Measurements from ENCODE around the gene FOXP3. TPM values are rescaled to one million over a fixed set of nuclear protein-coding genes. Genes with fewer than 3 reads are reported as not detected.

The FOXP3 gene
- polyA plus RNA-seq, 1 of the 3 experiments (the other 2 are of a cell fraction) = 0.12 TPM

DNA sequence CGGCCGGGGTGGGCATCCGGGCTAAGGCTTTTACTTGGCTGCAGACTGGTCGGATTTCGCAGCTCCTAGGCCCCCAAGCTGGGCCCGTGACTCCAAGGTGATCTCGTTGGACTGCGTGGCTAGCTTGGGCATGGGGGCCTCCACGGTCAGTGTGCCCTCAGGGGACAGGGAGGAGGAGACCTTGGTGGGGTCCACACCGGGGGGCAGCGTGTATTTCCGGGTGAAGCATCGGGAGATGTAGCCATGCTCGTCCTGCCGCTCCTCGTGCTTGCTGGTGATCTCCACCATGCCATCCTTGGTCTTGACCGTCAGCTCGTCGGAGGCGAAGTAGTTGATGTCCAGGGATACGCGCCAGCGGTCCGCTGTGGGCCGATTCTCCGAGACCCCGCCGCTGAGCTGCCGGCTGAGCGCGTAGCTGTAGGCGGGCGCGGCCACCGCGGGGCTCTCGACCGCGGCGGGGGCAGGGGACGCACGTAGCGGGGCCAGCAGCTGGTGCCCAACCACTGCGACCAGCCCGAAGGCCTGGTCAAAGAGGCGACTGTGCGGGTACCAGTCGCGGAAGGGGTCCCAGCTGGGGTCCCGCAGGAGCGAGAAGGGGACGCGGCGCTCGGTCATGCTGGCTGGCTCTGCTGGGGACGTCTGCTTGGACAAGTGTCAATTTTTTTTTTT lies 30.5 kb downstream of the FOXP3 start:
- Histone ChIP-seq H3K27ac (ENCODE audit: low read depth in 2 of 2, low read length in 1 of 2) (no peak overlapping the region), H3K4me1 (ENCODE audit: control insufficient read depth in 1 of 2, insufficient read depth in 2 of 2, low read depth in 1 of 2, low read length in 1 of 2) (no peaks in the 10 kb centered on the region), H3K27me3 (ENCODE audit: insufficient read depth) (no peaks in the 10 kb centered on the region; the same call in 1 of the 2 replicates), H3F3A (replicated peaks; ENCODE audit: insufficient read depth) (no peaks in the 10 kb centered on the region), H3K4me2 (no peak overlapping the region), H3K36me3 (replicated peaks in 1 of 2; ENCODE audit: control insufficient read depth in 1 of 2, insufficient read depth in 2 of 2, low read length in 1 of 2) (no peaks in the 10 kb centered on the region), H3K9me2 (no peaks in the 10 kb centered on the region), H3K9me3 (no peaks in the 10 kb centered on the region), H3K4me3 (ENCODE audit: low read depth in 2 of 2, low read length in 1 of 2) (no peak overlapping the region), H2AFZ (ENCODE audit: low read depth) (no peak overlapping the region), H4K20me1 (ENCODE audit: insufficient read depth) (no peaks in the 10 kb centered on the region), H3K9ac (no peak overlapping the region), H3K79me2 (ENCODE audit: insufficient read depth) (no peaks in the 10 kb centered on the region)
- no peak for TF ChIP-seq MEF2A (IDR thresholded peaks at IDR 0.05; ENCODE audit: borderline replicate concordance, low read depth)
- POLR2A ChIA-PET = no interaction called here
- CTCF ChIA-PET = interaction anchor here (0.7 kb wide), 1 partner anchor 41 kb away, joined by 3 read pairs; no protein-coding TSS in a partner anchor
- WGBS (ENCODE audit: low lambda C conversion rate) = 54% methylated on average over 21 of the region's 56 CpGs
- no peak for DNase-seq

DNA sequence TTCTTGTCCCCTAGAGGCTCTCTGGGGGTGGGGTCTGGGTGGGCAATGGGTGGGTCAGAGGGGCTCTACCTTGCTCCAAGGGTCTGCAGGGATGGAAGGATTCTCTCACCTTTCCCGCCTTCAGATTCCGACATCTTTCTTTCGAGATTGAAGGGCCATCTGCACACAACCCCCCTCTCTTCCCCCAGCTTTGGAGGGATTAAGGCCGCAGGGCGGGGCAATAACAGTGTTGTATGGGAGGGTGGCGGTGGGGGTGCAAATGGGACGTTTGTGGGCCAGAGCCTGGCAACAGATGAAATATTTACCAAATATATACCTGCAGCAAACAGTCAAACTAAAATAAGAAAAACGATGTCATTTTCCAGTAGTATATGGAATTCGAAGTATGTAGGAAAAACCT lies 31.3 kb downstream of the FOXP3 start, which contains the start of gene CACNA1F:
Gene CACNA1F, minus strand, starts transcription at position 165 of the 400 bp plus-strand sequence. Its CDS starts 31 bp downstream, at position 134.
- H3K9me3 ChIP-seq = no peaks in the 10 kb centered on the region
- WGBS (ENCODE audit: low lambda C conversion rate) = 40% methylated on average over 9 of the region's 9 CpGs
- TF ChIP-seq, protein P1, sequence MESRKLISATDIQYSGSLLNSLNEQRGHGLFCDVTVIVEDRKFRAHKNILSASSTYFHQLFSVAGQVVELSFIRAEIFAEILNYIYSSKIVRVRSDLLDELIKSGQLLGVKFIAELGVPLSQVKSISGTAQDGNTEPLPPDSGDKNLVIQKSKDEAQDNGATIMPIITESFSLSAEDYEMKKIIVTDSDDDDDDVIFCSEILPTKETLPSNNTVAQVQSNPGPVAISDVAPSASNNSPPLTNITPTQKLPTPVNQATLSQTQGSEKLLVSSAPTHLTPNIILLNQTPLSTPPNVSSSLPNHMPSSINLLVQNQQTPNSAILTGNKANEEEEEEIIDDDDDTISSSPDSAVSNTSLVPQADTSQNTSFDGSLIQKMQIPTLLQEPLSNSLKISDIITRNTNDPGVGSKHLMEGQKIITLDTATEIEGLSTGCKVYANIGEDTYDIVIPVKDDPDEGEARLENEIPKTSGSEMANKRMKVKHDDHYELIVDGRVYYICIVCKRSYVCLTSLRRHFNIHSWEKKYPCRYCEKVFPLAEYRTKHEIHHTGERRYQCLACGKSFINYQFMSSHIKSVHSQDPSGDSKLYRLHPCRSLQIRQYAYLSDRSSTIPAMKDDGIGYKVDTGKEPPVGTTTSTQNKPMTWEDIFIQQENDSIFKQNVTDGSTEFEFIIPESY (IDR thresholded peaks at IDR 0.05; ENCODE audit: borderline replicate concordance, low read depth) = no peak
- TF ChIP-seq FOSL2 (IDR thresholded peaks at IDR 0.05; ENCODE audit: borderline replicate concordance, low read depth) = no peak
- TF ChIP-seq, protein P2, sequence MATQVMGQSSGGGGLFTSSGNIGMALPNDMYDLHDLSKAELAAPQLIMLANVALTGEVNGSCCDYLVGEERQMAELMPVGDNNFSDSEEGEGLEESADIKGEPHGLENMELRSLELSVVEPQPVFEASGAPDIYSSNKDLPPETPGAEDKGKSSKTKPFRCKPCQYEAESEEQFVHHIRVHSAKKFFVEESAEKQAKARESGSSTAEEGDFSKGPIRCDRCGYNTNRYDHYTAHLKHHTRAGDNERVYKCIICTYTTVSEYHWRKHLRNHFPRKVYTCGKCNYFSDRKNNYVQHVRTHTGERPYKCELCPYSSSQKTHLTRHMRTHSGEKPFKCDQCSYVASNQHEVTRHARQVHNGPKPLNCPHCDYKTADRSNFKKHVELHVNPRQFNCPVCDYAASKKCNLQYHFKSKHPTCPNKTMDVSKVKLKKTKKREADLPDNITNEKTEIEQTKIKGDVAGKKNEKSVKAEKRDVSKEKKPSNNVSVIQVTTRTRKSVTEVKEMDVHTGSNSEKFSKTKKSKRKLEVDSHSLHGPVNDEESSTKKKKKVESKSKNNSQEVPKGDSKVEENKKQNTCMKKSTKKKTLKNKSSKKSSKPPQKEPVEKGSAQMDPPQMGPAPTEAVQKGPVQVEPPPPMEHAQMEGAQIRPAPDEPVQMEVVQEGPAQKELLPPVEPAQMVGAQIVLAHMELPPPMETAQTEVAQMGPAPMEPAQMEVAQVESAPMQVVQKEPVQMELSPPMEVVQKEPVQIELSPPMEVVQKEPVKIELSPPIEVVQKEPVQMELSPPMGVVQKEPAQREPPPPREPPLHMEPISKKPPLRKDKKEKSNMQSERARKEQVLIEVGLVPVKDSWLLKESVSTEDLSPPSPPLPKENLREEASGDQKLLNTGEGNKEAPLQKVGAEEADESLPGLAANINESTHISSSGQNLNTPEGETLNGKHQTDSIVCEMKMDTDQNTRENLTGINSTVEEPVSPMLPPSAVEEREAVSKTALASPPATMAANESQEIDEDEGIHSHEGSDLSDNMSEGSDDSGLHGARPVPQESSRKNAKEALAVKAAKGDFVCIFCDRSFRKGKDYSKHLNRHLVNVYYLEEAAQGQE (IDR thresholded peaks at IDR 0.05; ENCODE audit: low read depth, low read length) = no peak
- no peak for TF ChIP-seq FOXM1 (IDR thresholded peaks at IDR 0.05; ENCODE audit: low read depth)
- TF ChIP-seq RAD21 (IDR thresholded peaks at IDR 0.05; ENCODE audit: low read length) = no peak
- TF ChIP-seq ELF1 (IDR thresholded peaks at IDR 0.05) = no peak
- TF ChIP-seq, protein P3, sequence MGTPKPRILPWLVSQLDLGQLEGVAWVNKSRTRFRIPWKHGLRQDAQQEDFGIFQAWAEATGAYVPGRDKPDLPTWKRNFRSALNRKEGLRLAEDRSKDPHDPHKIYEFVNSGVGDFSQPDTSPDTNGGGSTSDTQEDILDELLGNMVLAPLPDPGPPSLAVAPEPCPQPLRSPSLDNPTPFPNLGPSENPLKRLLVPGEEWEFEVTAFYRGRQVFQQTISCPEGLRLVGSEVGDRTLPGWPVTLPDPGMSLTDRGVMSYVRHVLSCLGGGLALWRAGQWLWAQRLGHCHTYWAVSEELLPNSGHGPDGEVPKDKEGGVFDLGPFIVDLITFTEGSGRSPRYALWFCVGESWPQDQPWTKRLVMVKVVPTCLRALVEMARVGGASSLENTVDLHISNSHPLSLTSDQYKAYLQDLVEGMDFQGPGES (IDR thresholded peaks at IDR 0.05; ENCODE audit: low read depth, low read length) = no peak
- TF ChIP-seq SMC3 (IDR thresholded peaks at IDR 0.05; ENCODE audit: low read depth, low read length) = no peak
- TF ChIP-seq, protein P4, sequence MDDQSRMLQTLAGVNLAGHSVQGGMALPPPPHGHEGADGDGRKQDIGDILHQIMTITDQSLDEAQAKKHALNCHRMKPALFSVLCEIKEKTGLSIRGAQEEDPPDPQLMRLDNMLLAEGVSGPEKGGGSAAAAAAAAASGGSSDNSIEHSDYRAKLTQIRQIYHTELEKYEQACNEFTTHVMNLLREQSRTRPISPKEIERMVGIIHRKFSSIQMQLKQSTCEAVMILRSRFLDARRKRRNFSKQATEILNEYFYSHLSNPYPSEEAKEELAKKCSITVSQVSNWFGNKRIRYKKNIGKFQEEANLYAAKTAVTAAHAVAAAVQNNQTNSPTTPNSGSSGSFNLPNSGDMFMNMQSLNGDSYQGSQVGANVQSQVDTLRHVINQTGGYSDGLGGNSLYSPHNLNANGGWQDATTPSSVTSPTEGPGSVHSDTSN (IDR thresholded peaks at IDR 0.05) = no peak
- no peak for TF ChIP-seq NFIC (IDR thresholded peaks at IDR 0.05; ENCODE audit: borderline replicate concordance)
- TF ChIP-seq, protein P5, sequence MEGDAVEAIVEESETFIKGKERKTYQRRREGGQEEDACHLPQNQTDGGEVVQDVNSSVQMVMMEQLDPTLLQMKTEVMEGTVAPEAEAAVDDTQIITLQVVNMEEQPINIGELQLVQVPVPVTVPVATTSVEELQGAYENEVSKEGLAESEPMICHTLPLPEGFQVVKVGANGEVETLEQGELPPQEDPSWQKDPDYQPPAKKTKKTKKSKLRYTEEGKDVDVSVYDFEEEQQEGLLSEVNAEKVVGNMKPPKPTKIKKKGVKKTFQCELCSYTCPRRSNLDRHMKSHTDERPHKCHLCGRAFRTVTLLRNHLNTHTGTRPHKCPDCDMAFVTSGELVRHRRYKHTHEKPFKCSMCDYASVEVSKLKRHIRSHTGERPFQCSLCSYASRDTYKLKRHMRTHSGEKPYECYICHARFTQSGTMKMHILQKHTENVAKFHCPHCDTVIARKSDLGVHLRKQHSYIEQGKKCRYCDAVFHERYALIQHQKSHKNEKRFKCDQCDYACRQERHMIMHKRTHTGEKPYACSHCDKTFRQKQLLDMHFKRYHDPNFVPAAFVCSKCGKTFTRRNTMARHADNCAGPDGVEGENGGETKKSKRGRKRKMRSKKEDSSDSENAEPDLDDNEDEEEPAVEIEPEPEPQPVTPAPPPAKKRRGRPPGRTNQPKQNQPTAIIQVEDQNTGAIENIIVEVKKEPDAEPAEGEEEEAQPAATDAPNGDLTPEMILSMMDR (IDR thresholded peaks at IDR 0.05) = no peak
- TF ChIP-seq TCF12 (IDR thresholded peaks at IDR 0.05) = no peak
- TF ChIP-seq RFX5 (IDR thresholded peaks at IDR 0.05; ENCODE audit: low read length) = no peak
- H3F3A ChIP-seq (replicated peaks; ENCODE audit: insufficient read depth) = no peaks in the 10 kb centered on the region
- H4K20me1 ChIP-seq (ENCODE audit: insufficient read depth) = no peaks in the 10 kb centered on the region
- no peak within 1 kb of the TSS for H3K27ac ChIP-seq (ENCODE audit: low read depth in 2 of 2, low read length in 1 of 2)
- ChIA-PET POLR2A (no interaction called here), CTCF (no interaction called here)
- no peaks in the 10 kb centered on the region for H3K36me3 ChIP-seq (replicated peaks in 1 of 2; ENCODE audit: control insufficient read depth in 1 of 2, insufficient read depth in 2 of 2, low read length in 1 of 2)
- H3K9ac ChIP-seq = no peak within 1 kb of the TSS
- H3K27me3 ChIP-seq (ENCODE audit: insufficient read depth) = no peaks in the 10 kb centered on the region; the same call in 1 of the 2 replicates
- no peak within 1 kb of the TSS for H2AFZ ChIP-seq (ENCODE audit: low read depth)
- no peaks in the 10 kb centered on the region for H3K79me2 ChIP-seq (ENCODE audit: insufficient read depth)
- no peak for DNase-seq
- no peaks in the 10 kb centered on the region for H3K4me1 ChIP-seq (ENCODE audit: control insufficient read depth in 1 of 2, insufficient read depth in 2 of 2, low read depth in 1 of 2, low read length in 1 of 2)
- H3K9me2 ChIP-seq = no peaks in the 10 kb centered on the region
- no peak within 1 kb of the TSS for H3K4me2 ChIP-seq
- no peak within 1 kb of the TSS for H3K4me3 ChIP-seq (ENCODE audit: low read depth in 2 of 2, low read length in 1 of 2)

All from SK-N-SH (cell line).